GM12878 (cell line): Measurements from ENCODE around the gene SORCS2. TPM values are rescaled to one million over a fixed set of nuclear protein-coding genes. Genes with fewer than 3 reads are reported as not detected.

Experiments
- ATAC-seq: fragments of 200-7000 bp; cut with Tn5 transposase; 3 replicates; pipeline ENCODE4 v1.9.1; 2020; ENCODE audit warnings: mild to moderate bottlenecking, moderate library complexity
- BruUV-seq: library from RNA; stranded (reverse); fragments of 400-500 nt; replicated peaks from 2 replicates; lab custom pipeline; 2021; lab: Mats Ljungman, UMichigan
- CTCF ChIA-PET: fragments of 300-600 bp; sonication (Branson Sonifier 250); formaldehyde crosslinking; extraction: SDS; loops from one replicate; lab custom pipeline; 2021; ENCODE audit warnings: inconsistent platforms; lab: Yijun Ruan, JAX
- POLR2A ChIA-PET: fragments of 350-600 bp; formaldehyde crosslinking; extraction: SDS; loops from one replicate; lab custom pipeline; 2021; ENCODE audit warnings: inconsistent platforms; lab: Charles Lee
- RAD21 ChIA-PET: fragments of 300-600 bp; sonication (Branson Sonifier 250); formaldehyde crosslinking; loops from one replicate; lab custom pipeline; 2023; ENCODE audit warnings: antibody characterized with exemption; ENCODE audit not compliant: unreplicated experiment; lab: Charles Lee
- SMC1A ChIA-PET: fragments of 300-600 bp; sonication (Branson Sonifier 250); formaldehyde crosslinking; loops from one replicate; lab custom pipeline; 2023; ENCODE audit not compliant: unreplicated experiment, uncharacterized antibody; lab: Charles Lee
- DNase-seq: peaks from one replicate; pipeline ENCODE4 v3.0.0-alpha.2; 2011; ENCODE audit warnings: low read depth, low spot score
- FAIRE-seq: peaks from 3 replicates; lab custom pipeline; 2011; peaks lifted over from hg19 to GRCh38; lab: Jason Lieb, UNC
- H2AFZ ChIP-seq: 2 replicates; pipeline ENCODE4 v1.6.0; 2011; ENCODE audit warnings: low read depth, low read length, control low read depth; ENCODE audit not compliant: control insufficient read depth
- H3K27ac ChIP-seq: 2 replicates; pipeline ENCODE4 v1.5.1; 2011; ENCODE audit warnings: control low read depth; ENCODE audit not compliant: control insufficient read depth, insufficient read depth
- H3K27me3 ChIP-seq, 2 experiments: replicated peaks in 1 of 2; 2 replicates each; pipeline versions ENCODE4 v1.6.0 to v1.6.1; 2011; ENCODE audit warnings: low read length in 1 of 2; ENCODE audit not compliant: control insufficient read depth in 2 of 2, insufficient read depth in 2 of 2
- H3K36me3 ChIP-seq, 2 experiments: 2 replicates each; pipeline ENCODE4 v1.5.1; 2011; ENCODE audit warnings: low read length in 1 of 2; ENCODE audit not compliant: control insufficient read depth in 2 of 2, insufficient read depth in 2 of 2
- H3K4me1 ChIP-seq: 2 replicates; pipeline ENCODE4 v1.6.1; 2011; ENCODE audit warnings: mild to moderate bottlenecking, low read length, moderate library complexity, mixed read lengths; ENCODE audit not compliant: control insufficient read depth, insufficient read depth
- H3K4me2 ChIP-seq: 2 replicates; pipeline ENCODE4 v1.6.0; 2011; ENCODE audit warnings: control low read depth; ENCODE audit not compliant: control insufficient read depth, insufficient read depth
- H3K4me3 ChIP-seq: fragments of 200-600 bp; sonication (generic); 2 replicates; pipeline ENCODE4 v1.5.1; 2016
- H3K79me2 ChIP-seq: 2 replicates; pipeline ENCODE4 v1.6.0; 2011; ENCODE audit warnings: low read length; ENCODE audit not compliant: control insufficient read depth, insufficient read depth
- H3K9ac ChIP-seq: 2 replicates; pipeline ENCODE4 v1.8.0; 2011; ENCODE audit warnings: low read length, control low read depth, mixed read lengths; ENCODE audit not compliant: control insufficient read depth, insufficient read depth
- H3K9me3 ChIP-seq: replicated peaks from 3 replicates; pipeline ENCODE4 v1.5.1; 2011; ENCODE audit warnings: mild to moderate bottlenecking, low read length; ENCODE audit not compliant: control insufficient read depth, insufficient read depth
- H4K20me1 ChIP-seq: 2 replicates; pipeline ENCODE4 v1.6.0; 2011; ENCODE audit not compliant: control insufficient read depth, insufficient read depth
- DPF2 ChIP-seq: fragments of 450-650 bp; IDR thresholded peaks from 2 replicates; pipeline ENCODE4 v1.6.1; 2017; ENCODE audit warnings: mild to moderate bottlenecking
- PAX8 ChIP-seq: fragments of 450-650 bp; IDR thresholded peaks from 2 replicates; pipeline ENCODE4 v1.6.1; 2017; ENCODE audit warnings: mild to moderate bottlenecking, moderate library complexity
- POLR2AphosphoS5 ChIP-seq: IDR thresholded peaks from 2 replicates; pipeline ENCODE4 v1.6.1; 2011; ENCODE audit warnings: mild to moderate bottlenecking, low read length, inconsistent platforms
- REST ChIP-seq: IDR thresholded peaks from 2 replicates; pipeline ENCODE4 v1.6.1; 2012; ENCODE audit warnings: mild to moderate bottlenecking, low read depth, low read length
- RUNX3 ChIP-seq: IDR thresholded peaks from 2 replicates; pipeline ENCODE4 v1.6.1; 2012; ENCODE audit warnings: low read length, inconsistent platforms
- YY1 ChIP-seq: IDR thresholded peaks from 2 replicates; pipeline ENCODE4 v1.6.1; 2011; ENCODE audit warnings: low read depth, mild to moderate bottlenecking, low read length
- WGBS: methylation state at CpG from one replicate; pipeline ENCODE4 v1.1.6; 2016; ENCODE audit warnings: low lambda C conversion rate; ENCODE audit not compliant: insufficient replicate concordance, insufficient coverage; ENCODE audit errors: missing lambda C conversion rate; 5-methylcytosine and 5-hydroxymethylcytosine counted together
- in situ Hi-C: fragments of 300-500 bp; cut with MboI; formaldehyde crosslinking; loops from 9 replicates; pipeline ENCODE4 v1.14.3; 2018; ENCODE audit warnings: mixed read lengths
- intact Hi-C: fragments of 100-400 bp; cut with micrococcal nuclease; formaldehyde crosslinking; loops from one replicate; pipeline ENCODE4 v1.14.2; 2022; ENCODE audit not compliant: unreplicated experiment
- polyA plus RNA-seq, 11 experiments: library from polyadenylated mRNA; depleted of rRNA in 4 of 11; unstranded in 6 of 11; stranded (reverse) in 5 of 11; fragments of >200 nt; fragmentation: Nextera tagmentation in 4 of 11; fragmentation: Illumina TruSeq in 1 of 11; extraction: Ambion mirVana in 4 of 11; extraction: Trizol in 1 of 11; gene quantifications; 1 replicate in 1 of 11; 2 replicates in 10 of 11; pipeline versions ENCODE4 v1.2.1 to v1.2.3, GENCODE V29; 2011 to 2016; ENCODE audit warnings: inconsistent platforms in 2 of 11, missing spikeins in 2 of 11, low read depth in 1 of 11
- total RNA-seq, 4 experiments: library from RNA; depleted of rRNA in 3 of 4; stranded (reverse); fragments of >200 nt in 3 of 4; fragmentation: Illumina TruSeq in 1 of 4; extraction: Trizol in 1 of 4; gene quantifications; 2 replicates each; pipeline versions ENCODE4 v1.2.1 to v1.2.3, GENCODE V29; 2013 to 2021
- TF ChIP-seq, protein P1 (sequence below): IDR thresholded peaks from 2 replicates; pipeline ENCODE4 v1.6.1; 2012; ENCODE audit warnings: low read length, inconsistent platforms

The SORCS2 gene
- total and polyA plus RNA-seq, 10 of the 15 experiments (the other 5 are each of a cell fraction or from before 2014, with no cell fraction given) = 0.01 to 0.15 (median 0.05) TPM; not detected in 5

DNA sequence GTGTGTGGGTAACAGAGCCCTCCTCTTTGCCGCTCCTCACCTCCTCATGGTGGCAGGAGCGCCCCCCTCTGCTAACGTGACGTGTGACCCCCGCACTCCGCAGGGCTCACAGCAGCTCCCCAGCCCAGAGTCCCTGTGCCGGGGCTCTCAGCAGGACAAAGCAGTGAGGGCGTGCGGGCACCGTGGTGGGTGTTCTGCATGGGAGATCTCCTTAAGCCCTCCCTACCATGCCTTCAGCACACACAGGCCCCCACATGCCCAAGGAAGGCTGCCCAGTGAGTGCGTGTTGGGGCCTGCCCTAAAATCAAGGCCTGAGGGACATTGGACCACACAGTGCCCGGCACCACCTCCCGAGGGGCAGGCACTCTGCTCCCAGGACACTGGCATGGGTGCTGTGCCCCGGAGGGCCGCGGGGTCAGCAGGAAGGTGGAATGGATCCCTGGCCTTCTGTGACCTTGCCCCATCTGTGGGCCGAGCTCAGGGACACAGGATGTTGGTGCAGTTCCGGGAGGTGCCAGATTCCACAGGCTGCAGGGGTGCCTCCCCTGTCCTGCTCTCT is 232.3 kb downstream of the SORCS2 start:
- POLR2A ChIA-PET = no interaction called here
- H3K27ac ChIP-seq = no peak overlapping the region
- no peaks in the 10 kb centered on the region for H3K79me2 ChIP-seq
- H3K36me3 ChIP-seq = no peaks in the 10 kb centered on the region
- no peaks in the 10 kb centered on the region for H3K4me1 ChIP-seq
- no peak for DNase-seq
- no peaks in the 10 kb centered on the region for H3K9me3 ChIP-seq
- ATAC-seq = no peak
- H4K20me1 ChIP-seq = no peaks in the 10 kb centered on the region
- no peaks in the 10 kb centered on the region for H3K27me3 ChIP-seq
- RAD21 ChIA-PET = no interaction called here
- in situ Hi-C loops = no loop called here
- BruUV-seq = no TSS peak
- no peak for FAIRE-seq
- intact Hi-C loops = no loop called here
- H3K4me3 ChIP-seq = no peak overlapping the region
- H3K9ac ChIP-seq = no peak overlapping the region
- no peak overlapping the region for H2AFZ ChIP-seq
- 42% methylated on average over 18 of the region's 18 CpGs for WGBS
- SMC1A ChIA-PET = no interaction called here
- H3K4me2 ChIP-seq = no peak overlapping the region
- TF ChIP-seq RUNX3 (no peak), DPF2 (no peak), YY1 (no peak), POLR2AphosphoS5 (no peak), PAX8 (no peak), REST (no peak)
- TF ChIP-seq, protein P1, sequence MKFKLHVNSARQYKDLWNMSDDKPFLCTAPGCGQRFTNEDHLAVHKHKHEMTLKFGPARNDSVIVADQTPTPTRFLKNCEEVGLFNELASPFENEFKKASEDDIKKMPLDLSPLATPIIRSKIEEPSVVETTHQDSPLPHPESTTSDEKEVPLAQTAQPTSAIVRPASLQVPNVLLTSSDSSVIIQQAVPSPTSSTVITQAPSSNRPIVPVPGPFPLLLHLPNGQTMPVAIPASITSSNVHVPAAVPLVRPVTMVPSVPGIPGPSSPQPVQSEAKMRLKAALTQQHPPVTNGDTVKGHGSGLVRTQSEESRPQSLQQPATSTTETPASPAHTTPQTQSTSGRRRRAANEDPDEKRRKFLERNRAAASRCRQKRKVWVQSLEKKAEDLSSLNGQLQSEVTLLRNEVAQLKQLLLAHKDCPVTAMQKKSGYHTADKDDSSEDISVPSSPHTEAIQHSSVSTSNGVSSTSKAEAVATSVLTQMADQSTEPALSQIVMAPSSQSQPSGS = no peak
- CTCF ChIA-PET = interaction anchor here (0.6 kb wide), 1 partner anchor 1404 kb away, joined by 5 read pairs; no protein-coding TSS in a partner anchor
